ENCODE results near the gene SENP5. TPM values are rescaled to one million over a fixed set of nuclear protein-coding genes. Genes with fewer than 3 reads are reported as not detected.

The SENP5 gene
- total and polyA plus RNA-seq, 9 of the 15 experiments (the other 6 are each of a cell fraction or from before 2014, with no cell fraction given), result 18.3 to 59.7 (median 35.8) TPM

GRCh38 chr3:196867507-196868296 lies at the start of gene SENP5 (continued):
- TF ChIP-seq UBTF (IDR thresholded peaks at IDR 0.05; ENCODE audit: borderline replicate concordance in 1 of 2, low read depth in 2 of 2, low read length in 2 of 2) (peak in 1 of 2 experiments; percentile 25; a peak in 2 of 4 replicates), BCLAF1 (IDR thresholded peaks at IDR 0.05; ENCODE audit: borderline replicate concordance in 1 of 2, control insufficient read depth in 1 of 2, low read depth in 2 of 2, low read length in 1 of 2) (no peak), LARP7 (IDR thresholded peaks at IDR 0.05) (no peak), MYC (IDR thresholded peaks at IDR 0.05; ENCODE audit: low read depth, low read length) (peak; percentile 62), MYC (CRISPR knock-in tag; IDR thresholded peaks at IDR 0.05; ENCODE audit: borderline replicate concordance, low read depth) (no peak), ZNF23 (CRISPR knock-in tag; IDR thresholded peaks at IDR 0.05) (no peak), BCL6 (CRISPR knock-in tag; IDR thresholded peaks at IDR 0.05) (no peak), RBBP5 (IDR thresholded peaks at IDR 0.05; ENCODE audit: borderline replicate concordance, insufficient read depth, low read length, poor library complexity, severe bottlenecking) (peak; percentile 93), GMEB1 (CRISPR knock-in tag; IDR thresholded peaks at IDR 0.05) (peak; percentile 59), ZNF263 (CRISPR knock-in tag; IDR thresholded peaks at IDR 0.05; ENCODE audit: borderline replicate concordance) (peak; percentile 49; the same call in 1 of the 2 replicates), MTA3 (IDR thresholded peaks at IDR 0.05; ENCODE audit: borderline replicate concordance) (0 out of 2 replicates have a peak, but pooled peaks have one; percentile 35), MAZ (CRISPR knock-in tag; conservative IDR thresholded peaks at IDR 0.05 in 1 of 2, IDR thresholded peaks at IDR 0.05 in 1 of 2) (peak; percentile 72 to 74; a peak in 3 of 4 replicates), E2F6 (IDR thresholded peaks at IDR 0.05; ENCODE audit: borderline replicate concordance in 1 of 2, extremely low read depth in 1 of 2, insufficient read depth in 1 of 2, insufficient read length in 1 of 2, low read depth in 1 of 2, low read length in 1 of 2, poor library complexity in 1 of 2, severe bottlenecking in 1 of 2) (peak in 1 of 2 experiments; percentile 38), ARNT (IDR thresholded peaks at IDR 0.05) (no peak), TAF9B (IDR thresholded peaks at IDR 0.05; ENCODE audit: partially characterized antibody) (peak; percentile 33), SRSF3 (IDR thresholded peaks at IDR 0.05; ENCODE audit: insufficient read depth, low read length) (0 out of 2 replicates have a peak, but pooled peaks have one; percentile 3), TAF1 (IDR thresholded peaks at IDR 0.05; ENCODE audit: control insufficient read depth, extremely low read depth, insufficient read depth, low read length, severe bottlenecking) (peak; percentile 84)

Data from K562 (cell line).